A549 (cell line): Measurements from ENCODE around the gene DYNC2H1.

ENCODE experiments used
- EHMT2 ChIP-seq: fragments of 200-600 bp; sonication (generic); IDR thresholded peaks from 2 replicates; pipeline ENCODE4 v1.6.1; 2016; ENCODE audit warnings: antibody characterized with exemption, low read depth, mild to moderate bottlenecking, moderate library complexity
- EP300 ChIP-seq, 2 experiments: fragments of >200 bp; sonication (Bioruptor Twin); formaldehyde crosslinking; IDR thresholded peaks; 2 replicates in 1 of 2; 3 replicates in 1 of 2; pipeline ENCODE4 v1.6.1; 2016 to 2017
- JUN ChIP-seq, 2 experiments: fragments of >200 bp; sonication (Bioruptor Twin); formaldehyde crosslinking; IDR thresholded peaks; 2 replicates in 1 of 2; 3 replicates in 1 of 2; pipeline ENCODE4 v1.6.1; 2016 to 2017
- JUNB ChIP-seq: fragments of >200 bp; sonication (Bioruptor Twin); formaldehyde crosslinking; IDR thresholded peaks from 2 replicates; pipeline ENCODE4 v1.6.1; 2016
- NFE2L2 ChIP-seq: fragments of 150-350 bp; conservative IDR thresholded peaks from 2 replicates; pipeline ENCODE4 v1.6.1; 2014; ENCODE audit warnings: low read length
- POLR2A ChIP-seq: IDR thresholded peaks from 2 replicates; pipeline ENCODE4 v1.6.1; 2012; ENCODE audit warnings: mild to moderate bottlenecking, low read length
- POLR2AphosphoS2 ChIP-seq: conservative IDR thresholded peaks from 2 replicates; pipeline ENCODE4 v1.6.1; 2012; ENCODE audit warnings: low read length, improper control_type of control experiment, inconsistent platforms
- TF ChIP-seq, protein P1 (sequence below): fragments of >200 bp; sonication (Bioruptor Twin); formaldehyde crosslinking; IDR thresholded peaks from 3 replicates; pipeline ENCODE4 v1.5.1; 2016
- TF ChIP-seq, protein P2 (sequence below): fragments of 250-450 bp; sonication (Bioruptor Pico); IDR thresholded peaks from 2 replicates; pipeline ENCODE4 v1.5.0; 2021; ENCODE audit warnings: mild to moderate bottlenecking, moderate library complexity, borderline replicate concordance

- TF ChIP-seq POLR2A (no peak), JUN (IDR thresholded peaks at IDR 0.05) (no peak), JUNB (no peak), NFE2L2 (no peak), POLR2AphosphoS2 (no peak), EHMT2 (no peak), EP300 (IDR thresholded peaks at IDR 0.05) (no peak)
- TF ChIP-seq, protein P1, sequence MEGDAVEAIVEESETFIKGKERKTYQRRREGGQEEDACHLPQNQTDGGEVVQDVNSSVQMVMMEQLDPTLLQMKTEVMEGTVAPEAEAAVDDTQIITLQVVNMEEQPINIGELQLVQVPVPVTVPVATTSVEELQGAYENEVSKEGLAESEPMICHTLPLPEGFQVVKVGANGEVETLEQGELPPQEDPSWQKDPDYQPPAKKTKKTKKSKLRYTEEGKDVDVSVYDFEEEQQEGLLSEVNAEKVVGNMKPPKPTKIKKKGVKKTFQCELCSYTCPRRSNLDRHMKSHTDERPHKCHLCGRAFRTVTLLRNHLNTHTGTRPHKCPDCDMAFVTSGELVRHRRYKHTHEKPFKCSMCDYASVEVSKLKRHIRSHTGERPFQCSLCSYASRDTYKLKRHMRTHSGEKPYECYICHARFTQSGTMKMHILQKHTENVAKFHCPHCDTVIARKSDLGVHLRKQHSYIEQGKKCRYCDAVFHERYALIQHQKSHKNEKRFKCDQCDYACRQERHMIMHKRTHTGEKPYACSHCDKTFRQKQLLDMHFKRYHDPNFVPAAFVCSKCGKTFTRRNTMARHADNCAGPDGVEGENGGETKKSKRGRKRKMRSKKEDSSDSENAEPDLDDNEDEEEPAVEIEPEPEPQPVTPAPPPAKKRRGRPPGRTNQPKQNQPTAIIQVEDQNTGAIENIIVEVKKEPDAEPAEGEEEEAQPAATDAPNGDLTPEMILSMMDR = no peak
- TF ChIP-seq, protein P2, sequence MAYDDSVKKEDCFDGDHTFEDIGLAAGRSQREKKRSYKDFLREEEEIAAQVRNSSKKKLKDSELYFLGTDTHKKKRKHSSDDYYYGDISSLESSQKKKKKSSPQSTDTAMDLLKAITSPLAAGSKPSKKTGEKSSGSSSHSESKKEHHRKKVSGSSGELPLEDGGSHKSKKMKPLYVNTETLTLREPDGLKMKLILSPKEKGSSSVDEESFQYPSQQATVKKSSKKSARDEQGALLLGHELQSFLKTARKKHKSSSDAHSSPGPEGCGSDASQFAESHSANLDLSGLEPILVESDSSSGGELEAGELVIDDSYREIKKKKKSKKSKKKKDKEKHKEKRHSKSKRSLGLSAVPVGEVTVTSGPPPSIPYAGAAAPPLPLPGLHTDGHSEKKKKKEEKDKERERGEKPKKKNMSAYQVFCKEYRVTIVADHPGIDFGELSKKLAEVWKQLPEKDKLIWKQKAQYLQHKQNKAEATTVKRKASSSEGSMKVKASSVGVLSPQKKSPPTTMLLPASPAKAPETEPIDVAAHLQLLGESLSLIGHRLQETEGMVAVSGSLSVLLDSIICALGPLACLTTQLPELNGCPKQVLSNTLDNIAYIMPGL (CRISPR knock-in tag) = no peak
These were observed 304.2 kb downstream of the DYNC2H1 start for GRCh38 chr11:103413266-103413888.
